ENCODE results near the gene FMO3.

- TF ChIP-seq ZBTB7A (IDR thresholded peaks at IDR 0.05; ENCODE audit: low read depth) (no peak), TCF12 (IDR thresholded peaks at IDR 0.05; ENCODE audit: low read depth) (no peak), USF1 (IDR thresholded peaks at IDR 0.05) (no peak), CEBPB (IDR thresholded peaks at IDR 0.05) (no peak), RAD21 (IDR thresholded peaks at IDR 0.05; ENCODE audit: low read depth) (no peak), EP300 (IDR thresholded peaks at IDR 0.05; ENCODE audit: borderline replicate concordance) (no peak), REST (IDR thresholded peaks at IDR 0.05; ENCODE audit: low read depth) (no peak), MAX (IDR thresholded peaks at IDR 0.05) (no peak), FOXM1 (IDR thresholded peaks at IDR 0.05; ENCODE audit: borderline replicate concordance, low read depth) (no peak), YY1 (IDR thresholded peaks at IDR 0.05; ENCODE audit: low read depth) (no peak), TAF1 (IDR thresholded peaks at IDR 0.05; ENCODE audit: low read depth) (no peak), TEAD4 (IDR thresholded peaks at IDR 0.05) (no peak), NFIC (IDR thresholded peaks at IDR 0.05) (no peak)
Observed at GRCh38 chr1:171082606-171083005, 8.1 kb upstream of the FMO3 start.
